Measurements from ENCODE around the gene TOP1.

The TOP1 gene

DNA sequence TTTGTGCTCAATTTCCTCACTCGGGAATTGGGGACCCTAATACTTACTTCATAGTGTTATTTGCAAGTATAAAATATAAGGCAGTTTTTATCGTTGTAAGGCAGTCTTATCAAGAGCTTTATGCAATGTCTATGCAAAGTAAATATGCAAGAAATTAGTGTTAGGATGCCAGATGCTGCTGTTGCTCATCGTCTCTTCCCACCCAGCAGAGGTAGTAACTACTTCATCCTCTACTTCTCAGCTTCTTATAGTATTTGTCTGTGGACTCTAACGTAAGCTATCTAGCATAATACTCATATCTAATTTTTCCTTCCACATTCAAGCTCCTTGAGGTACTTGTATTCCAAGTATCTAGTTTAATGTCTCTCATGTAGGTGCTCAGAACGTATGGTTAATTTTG, 120.3 kb downstream of the TOP1 start:
- DNase-seq, result no peak

DNA sequence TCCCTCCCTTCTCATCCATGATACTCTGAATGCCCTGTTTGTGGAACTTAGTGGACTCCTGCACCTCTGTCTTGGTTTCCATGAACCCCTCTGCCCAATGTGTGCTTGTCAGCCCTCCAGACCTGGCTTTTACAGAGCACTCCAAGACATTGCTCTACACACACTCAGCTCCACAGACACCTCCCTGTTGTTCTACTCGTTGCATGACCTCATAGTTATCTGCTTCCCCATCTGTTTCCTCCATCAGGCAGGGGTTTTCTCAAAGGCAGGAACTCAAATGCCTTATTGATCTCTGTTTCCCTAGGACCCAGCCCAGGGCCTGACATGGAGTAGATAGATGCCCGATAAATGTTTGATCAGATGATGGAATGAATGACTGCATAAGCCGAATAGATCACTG, 122.0 kb downstream of the TOP1 start:
- DNase-seq, result no peak

GRCh38 chr20:41151134-41151869, 122.7 kb downstream of the TOP1 start:
- no peak for DNase-seq

- DNase-seq, result no peak
Measured at GRCh38 chr20:41152108-41152757, 123.6 kb downstream of the TOP1 start.

GRCh38 chr20:41154436-41155176, 126.0 kb downstream of the TOP1 start:
- DNase-seq, result no peak

GRCh38 chr20:41155261-41155660, 126.6 kb downstream of the TOP1 start:
- no peak for DNase-seq

DNA sequence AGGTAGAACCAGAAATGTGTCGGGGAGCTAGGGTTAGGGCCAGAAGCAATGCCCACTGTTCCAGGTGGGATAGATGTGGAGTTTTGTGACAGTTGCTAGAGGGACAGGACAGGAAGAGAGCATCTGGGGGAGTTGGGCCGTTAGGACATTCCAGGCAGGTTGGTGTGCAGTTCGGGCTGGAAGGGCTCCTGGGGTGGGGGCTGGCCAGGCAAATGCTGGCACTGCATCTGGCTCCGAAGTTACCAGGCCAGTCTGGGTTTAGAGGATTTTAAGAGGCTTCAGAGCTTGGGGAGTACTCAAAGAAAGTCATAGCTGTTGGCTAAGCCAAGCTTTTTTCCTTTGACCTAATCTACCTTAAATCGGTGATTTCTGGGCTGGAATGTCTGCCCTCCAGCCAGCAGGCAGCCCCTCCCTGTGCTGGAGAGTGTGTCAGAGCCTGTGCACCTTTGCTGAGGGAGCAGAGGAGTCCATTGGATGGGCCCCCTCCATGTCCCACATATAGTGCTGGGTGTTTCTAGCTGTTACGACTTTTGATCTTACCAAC, 129.5 kb downstream of the TOP1 start:
- no peak for DNase-seq

DNA sequence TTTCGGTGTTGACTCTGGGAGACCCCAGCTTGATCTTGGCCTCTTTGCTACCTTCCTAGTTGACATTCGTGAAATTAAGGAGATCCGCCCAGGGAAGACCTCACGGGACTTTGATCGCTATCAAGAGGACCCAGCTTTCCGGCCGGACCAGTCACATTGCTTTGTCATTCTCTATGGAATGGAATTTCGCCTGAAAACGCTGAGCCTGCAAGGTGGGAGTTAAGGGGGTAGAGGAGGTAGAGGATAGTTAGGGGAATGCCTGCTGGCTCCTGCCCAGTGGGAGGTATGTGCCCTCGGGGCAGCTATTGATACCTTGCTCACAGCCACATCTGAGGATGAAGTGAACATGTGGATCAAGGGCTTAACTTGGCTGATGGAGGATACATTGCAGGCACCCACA, 130.9 kb downstream of the TOP1 start:
- no peak for DNase-seq

DNA sequence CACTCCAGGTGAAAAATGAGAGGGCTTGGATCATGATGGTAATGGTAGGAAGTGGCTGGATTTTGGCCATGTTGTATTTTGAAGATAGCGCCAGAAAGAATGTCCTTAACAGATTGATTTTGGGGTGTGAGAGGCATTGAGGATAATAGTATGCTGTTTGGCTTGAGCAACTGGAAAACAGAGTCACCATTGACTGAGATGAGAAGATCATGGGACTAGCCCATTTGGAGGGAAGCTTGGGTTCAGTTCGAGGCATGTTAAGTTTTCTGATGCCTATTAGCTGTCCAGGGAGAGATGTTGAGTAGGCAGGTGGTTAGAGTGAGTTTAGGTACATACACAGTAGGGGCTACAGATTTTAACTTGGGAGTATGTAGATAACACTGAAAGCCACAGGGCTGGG, 132.1 kb downstream of the TOP1 start:
- DNase-seq, result no peak

GRCh38 chr20:41161886-41162285, 133.3 kb downstream of the TOP1 start:
- no peak for DNase-seq

DNA sequence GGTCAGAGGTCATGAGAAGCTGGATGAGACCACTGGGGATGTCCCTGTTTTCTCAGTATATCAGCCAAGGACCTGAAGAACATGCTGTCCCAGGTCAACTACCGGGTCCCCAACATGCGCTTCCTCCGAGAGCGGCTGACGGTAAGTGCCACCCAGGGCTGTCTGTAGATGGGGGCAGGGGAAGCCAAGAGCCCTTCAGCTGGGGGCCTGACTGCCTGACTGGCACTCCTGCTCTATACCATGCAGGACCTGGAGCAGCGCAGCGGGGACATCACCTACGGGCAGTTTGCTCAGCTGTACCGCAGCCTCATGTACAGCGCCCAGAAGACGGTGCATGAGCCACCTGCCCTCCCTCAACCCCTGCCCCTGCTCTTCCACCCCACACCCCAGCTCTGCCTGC, 133.8 kb downstream of the TOP1 start:
- no peak for DNase-seq

- DNase-seq, result no peak
Measured at GRCh38 chr20:41163821-41164220, 135.2 kb downstream of the TOP1 start.

DNA sequence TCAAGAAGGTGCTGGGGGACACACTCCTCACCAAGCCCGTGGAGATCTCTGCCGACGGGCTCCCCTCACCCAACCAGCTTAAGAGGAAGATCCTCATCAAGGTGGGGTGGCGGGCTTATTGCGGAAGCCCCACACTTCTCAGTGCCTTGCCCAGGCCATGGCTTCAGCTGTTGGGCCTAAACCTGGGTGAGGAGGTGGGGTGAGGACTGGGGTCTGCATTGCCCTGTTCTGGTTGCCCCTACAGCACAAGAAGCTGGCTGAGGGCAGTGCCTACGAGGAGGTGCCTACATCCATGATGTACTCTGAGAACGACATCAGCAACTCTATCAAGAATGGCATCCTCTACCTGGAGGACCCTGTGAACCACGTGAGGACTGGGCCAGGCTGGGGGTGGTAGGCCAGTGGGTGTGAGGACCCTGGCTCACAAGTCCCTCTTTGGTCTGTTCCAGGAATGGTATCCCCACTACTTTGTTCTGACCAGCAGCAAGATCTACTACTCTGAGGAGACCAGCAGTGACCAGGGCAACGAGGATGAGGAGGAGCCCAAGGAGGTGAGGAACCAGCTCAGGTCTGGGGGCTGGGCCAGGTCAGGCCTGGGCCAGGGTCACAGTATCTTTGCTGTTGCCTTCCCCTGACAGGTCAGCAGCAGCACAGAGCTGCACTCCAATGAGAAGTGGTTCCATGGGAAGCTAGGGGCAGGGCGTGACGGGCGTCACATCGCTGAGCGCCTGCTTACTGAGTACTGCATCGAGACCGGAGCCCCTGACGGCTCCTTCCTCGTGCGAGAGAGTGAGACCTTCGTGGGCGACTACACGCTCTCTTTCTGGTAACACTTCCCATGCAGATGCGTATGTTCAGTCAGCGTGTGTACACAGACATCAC, 136.6 kb downstream of the TOP1 start:
- no peak for DNase-seq

GRCh38 chr20:41166201-41167117, 137.8 kb downstream of the TOP1 start:
- DNase-seq, result no peak

- no peak for DNase-seq
Measured at GRCh38 chr20:41167118-41167470, 138.5 kb downstream of the TOP1 start.

- DNase-seq, result no peak
Measured at GRCh38 chr20:41167481-41168253, 139.0 kb downstream of the TOP1 start.

GRCh38 chr20:41168281-41169161, 139.9 kb downstream of the TOP1 start:
- DNase-seq, result no peak

DNA sequence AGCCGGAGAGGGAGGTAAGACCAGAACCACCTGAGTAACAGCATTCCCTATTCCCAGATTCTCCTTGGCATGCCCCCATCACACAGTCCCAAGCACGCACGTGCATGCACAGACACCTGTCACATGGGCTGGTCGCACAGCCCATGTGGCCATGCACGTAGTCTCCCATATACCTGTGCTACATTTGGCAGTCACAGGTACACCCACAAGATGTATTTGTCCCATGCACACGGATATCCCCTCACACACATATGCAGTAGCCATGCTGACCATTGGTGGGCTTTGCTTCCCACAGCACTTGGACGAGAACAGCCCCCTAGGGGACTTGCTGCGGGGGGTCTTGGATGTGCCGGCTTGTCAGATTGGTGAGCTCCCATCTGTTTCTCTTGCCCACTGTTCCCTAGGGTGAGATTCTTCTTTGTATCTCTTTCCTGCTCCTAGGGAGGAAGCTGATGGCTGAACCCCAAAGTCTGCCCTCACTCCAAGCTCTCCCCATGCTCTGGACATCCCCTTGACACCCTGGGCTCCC, 140.6 kb downstream of the TOP1 start:
- DNase-seq, result no peak

DNA sequence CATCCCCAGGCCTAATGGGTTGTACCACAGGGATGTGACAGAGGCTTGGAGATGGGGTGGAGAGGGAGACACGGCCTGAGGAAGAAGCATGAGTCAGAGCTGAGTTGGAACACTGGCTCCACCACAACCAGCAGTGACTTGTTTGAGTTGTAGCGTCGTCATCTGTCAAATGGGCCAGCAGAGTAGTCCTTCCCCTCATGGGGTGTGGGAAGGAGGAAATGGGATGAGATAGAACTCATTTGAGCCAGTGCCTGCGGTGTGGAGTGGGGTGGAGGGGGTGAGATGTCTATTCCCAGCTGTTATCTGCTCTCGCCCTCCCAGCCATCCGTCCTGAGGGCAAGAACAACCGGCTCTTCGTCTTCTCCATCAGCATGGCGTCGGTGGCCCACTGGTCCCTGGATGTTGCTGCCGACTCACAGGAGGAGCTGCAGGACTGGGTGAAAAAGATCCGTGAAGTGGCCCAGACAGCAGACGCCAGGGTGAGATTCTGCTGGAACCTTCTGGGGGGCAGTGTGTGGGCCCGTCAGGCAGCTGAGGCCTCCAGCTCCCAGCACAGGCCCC, 141.2 kb downstream of the TOP1 start:
- DNase-seq, result no peak
